ENCODE results near the gene IGFL2. TPM values are rescaled to one million over a fixed set of nuclear protein-coding genes. Genes with fewer than 3 reads are reported as not detected.

The IGFL2 gene
- total and polyA plus RNA-seq, 9 of the 15 experiments (the other 6 are each of a cell fraction or from before 2014, with no cell fraction given) = 0.42 to 1.7 (median 0.75) TPM; not detected in 2

GRCh38 chr19:46202872-46203860, 55.1 kb downstream of the IGFL2 start (continued):
- TF ChIP-seq HOMEZ (CRISPR knock-in tag; IDR thresholded peaks at IDR 0.05) (peak; percentile 66; the same call in 1 of the 2 replicates), BDP1 (IDR thresholded peaks at IDR 0.05; ENCODE audit: insufficient read depth, insufficient read length) (no peak), MAZ (CRISPR knock-in tag; conservative IDR thresholded peaks at IDR 0.05 in 1 of 2, IDR thresholded peaks at IDR 0.05 in 1 of 2) (peak in 1 of 2 experiments; percentile 95; a peak in 2 of 4 replicates), HDAC3 (IDR thresholded peaks at IDR 0.05; ENCODE audit: borderline replicate concordance, partially characterized antibody) (peak; percentile 36), ZNF324 (CRISPR knock-in tag; IDR thresholded peaks at IDR 0.05) (peak; percentile 77), FOXP1 (CRISPR knock-in tag; IDR thresholded peaks at IDR 0.05) (peak; percentile 41; the same call in 1 of the 2 replicates), GATA2 (CRISPR knock-in tag; IDR thresholded peaks at IDR 0.05) (peak; percentile 88), NFRKB (IDR thresholded peaks at IDR 0.05; ENCODE audit: low read depth) (no peak; the same call in 1 of the 2 replicates), HOXB6 (CRISPR knock-in tag; IDR thresholded peaks at IDR 0.05; ENCODE audit: borderline replicate concordance) (no peak), ETS2 (tag; IDR thresholded peaks at IDR 0.05; ENCODE audit: borderline replicate concordance, poor library complexity, severe bottlenecking) (no peak), HDAC1 (IDR thresholded peaks at IDR 0.05) (peak in 1 of 2 experiments; percentile 56; a peak in 1 of 4 replicates), ZNF133 (CRISPR knock-in tag; IDR thresholded peaks at IDR 0.05) (peak; percentile 89; the same call in 1 of the 2 replicates)
- TF ChIP-seq, protein P1, sequence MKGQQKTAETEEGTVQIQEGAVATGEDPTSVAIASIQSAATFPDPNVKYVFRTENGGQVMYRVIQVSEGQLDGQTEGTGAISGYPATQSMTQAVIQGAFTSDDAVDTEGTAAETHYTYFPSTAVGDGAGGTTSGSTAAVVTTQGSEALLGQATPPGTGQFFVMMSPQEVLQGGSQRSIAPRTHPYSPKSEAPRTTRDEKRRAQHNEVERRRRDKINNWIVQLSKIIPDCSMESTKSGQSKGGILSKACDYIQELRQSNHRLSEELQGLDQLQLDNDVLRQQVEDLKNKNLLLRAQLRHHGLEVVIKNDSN (CRISPR knock-in tag; IDR thresholded peaks at IDR 0.05) = peak; percentile 69
- TF ChIP-seq, protein P2, sequence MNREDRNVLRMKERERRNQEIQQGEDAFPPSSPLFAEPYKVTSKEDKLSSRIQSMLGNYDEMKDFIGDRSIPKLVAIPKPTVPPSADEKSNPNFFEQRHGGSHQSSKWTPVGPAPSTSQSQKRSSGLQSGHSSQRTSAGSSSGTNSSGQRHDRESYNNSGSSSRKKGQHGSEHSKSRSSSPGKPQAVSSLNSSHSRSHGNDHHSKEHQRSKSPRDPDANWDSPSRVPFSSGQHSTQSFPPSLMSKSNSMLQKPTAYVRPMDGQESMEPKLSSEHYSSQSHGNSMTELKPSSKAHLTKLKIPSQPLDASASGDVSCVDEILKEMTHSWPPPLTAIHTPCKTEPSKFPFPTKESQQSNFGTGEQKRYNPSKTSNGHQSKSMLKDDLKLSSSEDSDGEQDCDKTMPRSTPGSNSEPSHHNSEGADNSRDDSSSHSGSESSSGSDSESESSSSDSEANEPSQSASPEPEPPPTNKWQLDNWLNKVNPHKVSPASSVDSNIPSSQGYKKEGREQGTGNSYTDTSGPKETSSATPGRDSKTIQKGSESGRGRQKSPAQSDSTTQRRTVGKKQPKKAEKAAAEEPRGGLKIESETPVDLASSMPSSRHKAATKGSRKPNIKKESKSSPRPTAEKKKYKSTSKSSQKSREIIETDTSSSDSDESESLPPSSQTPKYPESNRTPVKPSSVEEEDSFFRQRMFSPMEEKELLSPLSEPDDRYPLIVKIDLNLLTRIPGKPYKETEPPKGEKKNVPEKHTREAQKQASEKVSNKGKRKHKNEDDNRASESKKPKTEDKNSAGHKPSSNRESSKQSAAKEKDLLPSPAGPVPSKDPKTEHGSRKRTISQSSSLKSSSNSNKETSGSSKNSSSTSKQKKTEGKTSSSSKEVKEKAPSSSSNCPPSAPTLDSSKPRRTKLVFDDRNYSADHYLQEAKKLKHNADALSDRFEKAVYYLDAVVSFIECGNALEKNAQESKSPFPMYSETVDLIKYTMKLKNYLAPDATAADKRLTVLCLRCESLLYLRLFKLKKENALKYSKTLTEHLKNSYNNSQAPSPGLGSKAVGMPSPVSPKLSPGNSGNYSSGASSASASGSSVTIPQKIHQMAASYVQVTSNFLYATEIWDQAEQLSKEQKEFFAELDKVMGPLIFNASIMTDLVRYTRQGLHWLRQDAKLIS (CRISPR knock-in tag; IDR thresholded peaks at IDR 0.05) = peak; percentile 82; the same call in 1 of the 2 replicates
- TF ChIP-seq, protein P3, sequence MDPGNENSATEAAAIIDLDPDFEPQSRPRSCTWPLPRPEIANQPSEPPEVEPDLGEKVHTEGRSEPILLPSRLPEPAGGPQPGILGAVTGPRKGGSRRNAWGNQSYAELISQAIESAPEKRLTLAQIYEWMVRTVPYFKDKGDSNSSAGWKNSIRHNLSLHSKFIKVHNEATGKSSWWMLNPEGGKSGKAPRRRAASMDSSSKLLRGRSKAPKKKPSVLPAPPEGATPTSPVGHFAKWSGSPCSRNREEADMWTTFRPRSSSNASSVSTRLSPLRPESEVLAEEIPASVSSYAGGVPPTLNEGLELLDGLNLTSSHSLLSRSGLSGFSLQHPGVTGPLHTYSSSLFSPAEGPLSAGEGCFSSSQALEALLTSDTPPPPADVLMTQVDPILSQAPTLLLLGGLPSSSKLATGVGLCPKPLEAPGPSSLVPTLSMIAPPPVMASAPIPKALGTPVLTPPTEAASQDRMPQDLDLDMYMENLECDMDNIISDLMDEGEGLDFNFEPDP (CRISPR knock-in tag; IDR thresholded peaks at IDR 0.05) = no peak
- TF ChIP-seq, protein P4, sequence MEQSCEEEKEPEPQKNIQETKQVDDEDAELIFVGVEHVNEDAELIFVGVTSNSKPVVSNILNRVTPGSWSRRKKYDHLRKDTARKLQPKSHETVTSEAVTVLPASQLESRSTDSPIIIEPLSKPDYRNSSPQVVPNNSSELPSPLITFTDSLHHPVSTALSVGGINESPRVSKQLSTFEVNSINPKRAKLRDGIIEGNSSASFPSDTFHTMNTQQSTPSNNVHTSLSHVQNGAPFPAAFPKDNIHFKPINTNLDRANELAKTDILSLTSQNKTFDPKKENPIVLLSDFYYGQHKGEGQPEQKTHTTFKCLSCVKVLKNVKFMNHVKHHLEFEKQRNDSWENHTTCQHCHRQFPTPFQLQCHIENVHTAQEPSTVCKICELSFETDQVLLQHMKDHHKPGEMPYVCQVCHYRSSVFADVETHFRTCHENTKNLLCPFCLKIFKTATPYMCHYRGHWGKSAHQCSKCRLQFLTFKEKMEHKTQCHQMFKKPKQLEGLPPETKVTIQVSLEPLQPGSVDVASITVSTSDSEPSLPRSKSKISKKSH (CRISPR knock-in tag; IDR thresholded peaks at IDR 0.05) = peak; percentile 92; the same call in 1 of the 2 replicates

All from K562 (cell line).